GM15510 (cell line): ENCODE data around the gene TMEM100.

Experiments used
- POLR2A ChIP-seq: IDR thresholded peaks from 3 replicates; pipeline ENCODE4 v1.6.1; 2011; ENCODE audit warnings: borderline replicate concordance; ENCODE audit not compliant: insufficient read length; ENCODE audit errors: extremely low read depth

Gene TMEM100

GRCh38 chr17:55730380-55730779, 7.7 kb upstream of the TMEM100 start:
- TF ChIP-seq POLR2A: no peak

DNA sequence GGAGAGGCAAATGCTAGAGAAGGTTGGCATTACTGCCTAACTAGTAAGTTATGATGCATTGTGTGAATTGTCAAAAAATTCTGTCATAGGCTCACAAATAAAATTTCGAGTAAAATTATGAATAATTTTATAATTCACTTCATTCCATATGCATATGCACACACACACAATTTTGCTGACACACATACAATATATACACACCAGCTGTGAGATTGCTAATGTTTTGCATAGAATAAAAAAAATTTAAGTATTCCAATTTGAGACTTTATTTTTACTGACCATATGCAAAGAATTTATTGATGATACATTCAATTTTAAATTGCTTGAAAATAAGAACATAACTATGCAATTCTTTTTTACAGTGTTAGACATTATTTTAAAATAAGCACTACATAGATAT, 6.8 kb upstream of the TMEM100 start:
- no peak for TF ChIP-seq POLR2A

- TF ChIP-seq POLR2A: no peak
Measured at GRCh38 chr17:55728833-55729232, 6.2 kb upstream of the TMEM100 start.

- TF ChIP-seq POLR2A: no peak
Measured at GRCh38 chr17:55728361-55728760, 5.7 kb upstream of the TMEM100 start.

- no peak for TF ChIP-seq POLR2A
Measured at GRCh38 chr17:55727920-55728319, 5.3 kb upstream of the TMEM100 start.

GRCh38 chr17:55727275-55727674, 4.6 kb upstream of the TMEM100 start:
- TF ChIP-seq POLR2A: no peak

GRCh38 chr17:55726440-55726839, 3.8 kb upstream of the TMEM100 start:
- no peak for TF ChIP-seq POLR2A

- no peak for TF ChIP-seq POLR2A
Measured at GRCh38 chr17:55723488-55723848, 804 bp upstream of the TMEM100 start.

DNA sequence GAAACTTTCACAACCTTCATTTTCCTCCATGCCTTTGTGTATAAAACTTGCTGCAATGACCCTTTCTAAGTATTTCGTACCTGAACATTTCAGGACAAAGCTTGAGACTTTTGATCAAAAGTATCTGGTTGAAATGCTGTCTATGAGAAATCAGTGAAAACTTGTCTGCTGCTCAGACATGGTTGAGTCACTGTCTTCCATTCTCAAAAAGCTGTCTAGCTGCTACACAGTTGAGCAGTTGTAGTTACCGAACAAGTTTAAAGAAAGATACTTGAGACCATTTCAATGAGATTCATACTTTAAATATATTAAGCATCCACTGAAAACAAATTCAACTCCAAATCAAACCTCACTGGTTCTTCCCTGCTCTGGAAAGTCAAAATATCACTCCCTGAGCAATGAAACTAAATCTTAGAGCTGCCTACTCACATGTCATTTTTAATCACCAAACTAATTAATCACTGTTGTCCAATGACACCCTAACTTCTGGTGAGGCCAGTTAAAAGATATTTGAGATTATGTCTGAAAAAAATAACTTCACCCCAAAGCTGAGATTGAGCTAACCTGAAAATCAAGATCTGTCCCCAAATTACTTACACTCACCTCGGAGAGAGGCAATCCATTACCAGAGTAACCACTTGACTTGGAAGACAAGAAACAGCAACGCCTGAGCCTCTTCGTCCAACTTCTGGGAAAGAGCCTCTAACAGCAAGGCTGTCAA, 488 bp downstream of the TMEM100 start:
- TF ChIP-seq POLR2A: no peak

GRCh38 chr17:55720919-55721836, 1.5 kb downstream of the TMEM100 start:
- TF ChIP-seq POLR2A: no peak

GRCh38 chr17:55717898-55718735, 4.5 kb downstream of the TMEM100 start:
- no peak for TF ChIP-seq POLR2A

- no peak for TF ChIP-seq POLR2A
Measured at GRCh38 chr17:55717432-55717831, 5.2 kb downstream of the TMEM100 start.

DNA sequence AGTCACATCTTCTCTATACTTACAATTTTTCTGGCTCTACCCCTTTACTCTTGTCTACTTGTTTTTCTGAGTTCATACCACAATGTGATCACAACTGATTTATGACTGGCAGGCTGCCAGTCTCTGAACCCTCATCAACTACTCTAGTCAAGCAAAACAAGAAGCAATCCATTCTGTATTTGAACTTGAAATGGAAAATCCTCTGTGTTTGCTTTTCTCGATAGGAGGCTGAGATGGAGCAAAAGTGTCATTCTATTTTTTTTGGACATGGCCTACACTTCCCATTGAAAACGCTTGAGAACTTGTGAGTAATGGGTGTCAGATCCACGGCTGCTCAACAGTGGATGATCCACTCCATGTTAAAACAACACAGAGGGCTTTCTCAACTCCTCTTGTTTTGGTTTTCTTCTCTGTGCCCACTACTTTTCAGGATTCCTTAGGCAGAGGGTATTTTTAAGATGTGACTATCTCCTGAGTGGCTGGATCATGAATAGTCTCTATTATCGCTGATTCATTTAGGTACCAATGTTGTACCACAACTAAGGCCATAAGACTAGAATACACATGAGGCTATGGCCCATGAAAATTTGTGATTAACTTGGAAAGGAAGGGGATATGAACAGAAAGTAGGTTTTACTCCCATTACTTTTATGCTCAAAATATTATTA, 11.7 kb downstream of the TMEM100 start:
- TF ChIP-seq POLR2A: no peak

DNA sequence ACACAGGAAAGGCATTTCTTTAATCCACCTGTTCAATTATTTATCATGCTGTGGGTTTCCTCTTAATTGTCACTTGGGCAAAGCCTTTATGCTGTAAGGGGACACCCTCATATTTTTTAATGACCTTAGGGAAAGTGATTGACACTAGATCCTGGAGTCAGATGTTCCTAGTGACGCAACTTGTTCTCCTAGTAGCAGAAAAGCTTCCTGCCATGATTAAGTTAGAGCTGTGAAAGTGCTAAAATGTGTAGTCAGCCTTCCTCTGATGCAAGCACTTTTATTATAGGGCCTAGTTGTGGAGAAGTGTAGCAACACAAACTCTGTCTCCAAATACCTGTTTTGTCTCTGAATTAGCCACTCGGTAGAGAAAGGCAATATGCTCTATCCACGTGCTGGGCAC, 12.3 kb downstream of the TMEM100 start:
- TF ChIP-seq POLR2A: no peak
